GM19238 (cell line): ENCODE data around the gene REEP6.
"Not testable (repeated sequence)": the region's sequence is repeated elsewhere in the genome, so short reads cannot be mapped to it uniquely, and the experiment has no call there.

Experiments
- DNase-seq: peaks from one replicate; pipeline ENCODE4 v3.0.0; 2011; ENCODE audit warnings: low spot score; ENCODE audit not compliant: insufficient read length

The REEP6 gene

GRCh38 chr19:1472231-1473084, 18.5 kb upstream of the REEP6 start:
- DNase-seq: no peak

- no peak for DNase-seq
Observed at GRCh38 chr19:1473085-1473851, 17.7 kb upstream of the REEP6 start.

- no peak for DNase-seq
Observed at GRCh38 chr19:1474011-1474764, 16.8 kb upstream of the REEP6 start.

GRCh38 chr19:1474765-1475351, 16.1 kb upstream of the REEP6 start:
- no peak for DNase-seq

GRCh38 chr19:1475751-1476437, 15.1 kb upstream of the REEP6 start:
- DNase-seq: no peak

GRCh38 chr19:1477056-1477455, 13.9 kb upstream of the REEP6 start:
- DNase-seq: not testable (repeated sequence)

- peak; percentile 99 for DNase-seq
Observed at GRCh38 chr19:1478934-1479707, 11.9 kb upstream of the REEP6 start, which contains the start of gene C19orf25. Gene C19orf25, minus strand, starts transcription at chr19:1479215. Its CDS starts 312 bp downstream, at chr19:1478903.

- DNase-seq: no peak
Observed at GRCh38 chr19:1481224-1481892, 9.6 kb upstream of the REEP6 start.

GRCh38 chr19:1481893-1482360, 9.1 kb upstream of the REEP6 start:
- no peak for DNase-seq

- no peak for DNase-seq
Observed at GRCh38 chr19:1482361-1483130, 8.4 kb upstream of the REEP6 start.

GRCh38 chr19:1483131-1483978, 7.6 kb upstream of the REEP6 start:
- no peak for DNase-seq

GRCh38 chr19:1483979-1484428, 7.0 kb upstream of the REEP6 start:
- no peak for DNase-seq

- DNase-seq: no peak
Observed at GRCh38 chr19:1486720-1487575, 4.0 kb upstream of the REEP6 start.

GRCh38 chr19:1487576-1488281, 3.3 kb upstream of the REEP6 start:
- no peak for DNase-seq

- no peak for DNase-seq
Observed at GRCh38 chr19:1488282-1488601, 2.7 kb upstream of the REEP6 start.
